ENCODE data around the gene LEPR. TPM values are rescaled to one million over a fixed set of nuclear protein-coding genes. Genes with fewer than 3 reads are reported as not detected.

The LEPR gene
- total RNA-seq, 1 experiment from 2014 or later: 3.5 TPM

- DNase-seq: no peak
- Mint-ChIP-seq H3K36me3 (ENCODE audit: insufficient read depth, unreplicated experiment) (no peaks in the 10 kb centered on the region), H3K27me3 (ENCODE audit: unreplicated experiment) (no peaks in the 10 kb centered on the region), H3K4me1 (ENCODE audit: low read depth, unreplicated experiment) (no peaks in the 10 kb centered on the region), H3K27ac (ENCODE audit: unreplicated experiment) (no peak overlapping the region), H3K9me3 (ENCODE audit: low read depth, unreplicated experiment) (no peaks in the 10 kb centered on the region), H3K4me3 (ENCODE audit: low read depth, unreplicated experiment) (no peak overlapping the region)
- CTCF ChIA-PET: no interaction called here
- intact Hi-C loops (cut with micrococcal nuclease; ENCODE audit: unreplicated experiment): no loop called here
- TF ChIP-seq, protein P1, sequence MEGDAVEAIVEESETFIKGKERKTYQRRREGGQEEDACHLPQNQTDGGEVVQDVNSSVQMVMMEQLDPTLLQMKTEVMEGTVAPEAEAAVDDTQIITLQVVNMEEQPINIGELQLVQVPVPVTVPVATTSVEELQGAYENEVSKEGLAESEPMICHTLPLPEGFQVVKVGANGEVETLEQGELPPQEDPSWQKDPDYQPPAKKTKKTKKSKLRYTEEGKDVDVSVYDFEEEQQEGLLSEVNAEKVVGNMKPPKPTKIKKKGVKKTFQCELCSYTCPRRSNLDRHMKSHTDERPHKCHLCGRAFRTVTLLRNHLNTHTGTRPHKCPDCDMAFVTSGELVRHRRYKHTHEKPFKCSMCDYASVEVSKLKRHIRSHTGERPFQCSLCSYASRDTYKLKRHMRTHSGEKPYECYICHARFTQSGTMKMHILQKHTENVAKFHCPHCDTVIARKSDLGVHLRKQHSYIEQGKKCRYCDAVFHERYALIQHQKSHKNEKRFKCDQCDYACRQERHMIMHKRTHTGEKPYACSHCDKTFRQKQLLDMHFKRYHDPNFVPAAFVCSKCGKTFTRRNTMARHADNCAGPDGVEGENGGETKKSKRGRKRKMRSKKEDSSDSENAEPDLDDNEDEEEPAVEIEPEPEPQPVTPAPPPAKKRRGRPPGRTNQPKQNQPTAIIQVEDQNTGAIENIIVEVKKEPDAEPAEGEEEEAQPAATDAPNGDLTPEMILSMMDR (IDR thresholded peaks at IDR 0.05; ENCODE audit: unreplicated experiment): no peak
- BruUV-seq (replicated peaks): no TSS peak
Observed at GRCh38 chr1:65398083-65398482, 22.4 kb upstream of the LEPR start.

DNA sequence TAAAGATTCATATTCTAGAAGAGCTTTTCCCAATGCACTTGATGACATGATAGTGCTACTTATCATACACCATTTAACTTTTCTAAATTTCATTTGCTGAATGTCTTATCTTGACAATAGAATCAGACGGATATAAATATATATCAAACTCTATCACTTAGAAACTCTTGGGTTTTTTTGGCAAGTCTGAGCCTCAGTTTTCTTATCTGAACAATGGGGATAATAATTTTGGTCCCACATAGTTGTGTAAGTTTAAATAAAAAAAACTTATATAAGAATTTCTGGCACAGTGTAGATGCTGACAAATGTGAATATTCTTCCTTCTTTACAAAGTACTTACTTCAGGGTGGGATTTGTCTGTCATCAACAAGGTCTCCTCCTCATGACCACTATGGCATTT lies 21.5 kb upstream of the LEPR start:
- CTCF ChIA-PET: no interaction called here
- intact Hi-C loops (cut with micrococcal nuclease; ENCODE audit: unreplicated experiment): no loop called here
- no TSS peak for BruUV-seq (replicated peaks)
- Mint-ChIP-seq H3K27ac (ENCODE audit: unreplicated experiment) (no peak overlapping the region), H3K4me3 (ENCODE audit: low read depth, unreplicated experiment) (no peak overlapping the region), H3K36me3 (ENCODE audit: insufficient read depth, unreplicated experiment) (no peaks in the 10 kb centered on the region), H3K9me3 (ENCODE audit: low read depth, unreplicated experiment) (no peaks in the 10 kb centered on the region), H3K27me3 (ENCODE audit: unreplicated experiment) (no peaks in the 10 kb centered on the region), H3K4me1 (ENCODE audit: low read depth, unreplicated experiment) (no peaks in the 10 kb centered on the region)
- DNase-seq: no peak
- TF ChIP-seq, protein P1 (IDR thresholded peaks at IDR 0.05; ENCODE audit: unreplicated experiment): no peak

DNA sequence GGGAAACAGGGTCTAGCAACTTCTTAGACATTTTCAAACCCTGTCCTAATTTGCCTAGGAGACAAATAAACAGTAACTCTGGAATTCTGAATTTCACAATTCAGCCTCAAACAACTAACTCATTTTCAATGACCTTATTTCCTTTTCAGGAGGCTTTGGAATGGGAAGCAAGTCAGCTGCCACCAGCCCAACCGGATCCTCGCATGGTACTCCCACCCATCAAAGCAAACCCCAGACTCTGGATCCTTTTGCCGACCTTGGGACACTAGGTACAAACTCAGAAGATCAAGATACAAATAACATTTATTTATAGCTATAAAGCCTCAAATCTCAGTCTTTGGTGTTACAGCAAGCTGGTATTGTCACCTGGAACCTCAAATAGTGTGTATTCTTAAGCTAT lies 18.9 kb upstream of the LEPR start:
- H3K27me3 Mint-ChIP-seq (ENCODE audit: unreplicated experiment): no peaks in the 10 kb centered on the region
- H3K9me3 Mint-ChIP-seq (ENCODE audit: low read depth, unreplicated experiment): no peaks in the 10 kb centered on the region
- H3K4me1 Mint-ChIP-seq (ENCODE audit: low read depth, unreplicated experiment): no peaks in the 10 kb centered on the region
- no TSS peak for BruUV-seq (replicated peaks)
- no peak overlapping the region for H3K4me3 Mint-ChIP-seq (ENCODE audit: low read depth, unreplicated experiment)
- CTCF ChIA-PET: no interaction called here
- intact Hi-C loops (cut with micrococcal nuclease; ENCODE audit: unreplicated experiment): no loop called here
- TF ChIP-seq, protein P1 (IDR thresholded peaks at IDR 0.05; ENCODE audit: unreplicated experiment): no peak
- H3K27ac Mint-ChIP-seq (ENCODE audit: unreplicated experiment): no peak overlapping the region
- DNase-seq: no peak
- H3K36me3 Mint-ChIP-seq (ENCODE audit: insufficient read depth, unreplicated experiment): no peaks in the 10 kb centered on the region

- no TSS peak for BruUV-seq (replicated peaks)
- no peaks in the 10 kb centered on the region for H3K9me3 Mint-ChIP-seq (ENCODE audit: low read depth, unreplicated experiment)
- no peak for DNase-seq
- H3K4me3 Mint-ChIP-seq (ENCODE audit: low read depth, unreplicated experiment): no peak overlapping the region
- H3K36me3 Mint-ChIP-seq (ENCODE audit: insufficient read depth, unreplicated experiment): peaks cover 4% of the 10 kb centered on the region
- CTCF ChIA-PET: no interaction called here
- H3K27me3 Mint-ChIP-seq (ENCODE audit: unreplicated experiment): no peaks in the 10 kb centered on the region
- TF ChIP-seq, protein P1 (IDR thresholded peaks at IDR 0.05; ENCODE audit: unreplicated experiment): no peak
- intact Hi-C loops (cut with micrococcal nuclease; ENCODE audit: unreplicated experiment): no loop called here
- H3K4me1 Mint-ChIP-seq (ENCODE audit: low read depth, unreplicated experiment): no peaks in the 10 kb centered on the region
- H3K27ac Mint-ChIP-seq (ENCODE audit: unreplicated experiment): no peak overlapping the region
Observed at GRCh38 chr1:65404941-65405340, 15.5 kb upstream of the LEPR start.

GRCh38 chr1:65407877-65408276 lies 12.6 kb upstream of the LEPR start:
- Mint-ChIP-seq H3K4me3 (ENCODE audit: low read depth, unreplicated experiment) (no peak overlapping the region), H3K4me1 (ENCODE audit: low read depth, unreplicated experiment) (peaks cover 15% of the 10 kb centered on the region), H3K36me3 (ENCODE audit: insufficient read depth, unreplicated experiment) (peaks cover 4% of the 10 kb centered on the region), H3K9me3 (ENCODE audit: low read depth, unreplicated experiment) (no peaks in the 10 kb centered on the region), H3K27ac (ENCODE audit: unreplicated experiment) (peak overlapping the region; percentile 24), H3K27me3 (ENCODE audit: unreplicated experiment) (no peaks in the 10 kb centered on the region)
- intact Hi-C loops (cut with micrococcal nuclease; ENCODE audit: unreplicated experiment): no loop called here
- TF ChIP-seq, protein P1 (IDR thresholded peaks at IDR 0.05; ENCODE audit: unreplicated experiment): no peak
- DNase-seq: no peak
- CTCF ChIA-PET: no interaction called here
- no TSS peak for BruUV-seq (replicated peaks)
